Measurements from ENCODE around the gene UROC1.

The UROC1 gene

GRCh38 chr3:126528419-126528799 is 10.8 kb upstream of the UROC1 start:
- peaks cover 30% of the 10 kb centered on the region for H3K4me1 ChIP-seq (ENCODE audit: control insufficient read depth, insufficient read depth, low read depth, low read length)
- 79% methylated on average over 5 of the region's 5 CpGs for WGBS
- no peak overlapping the region for H3K9ac ChIP-seq (ENCODE audit: low read length)
- H3K14ac ChIP-seq (ENCODE audit: low read length in 2 of 2): no peak overlapping the region
- H4K91ac ChIP-seq (ENCODE audit: low read length): no peak overlapping the region
- peak overlapping the region; percentile 26 for H2AK5ac ChIP-seq (ENCODE audit: low read length, severe bottlenecking)
- no peak overlapping the region for H3K4ac ChIP-seq (ENCODE audit: low read depth in 1 of 2, low read length in 2 of 2)
- no peak overlapping the region for H3K27ac ChIP-seq (ENCODE audit: low read length, poor library complexity, severe bottlenecking)
- no peak overlapping the region for H2BK15ac ChIP-seq (ENCODE audit: low read depth, poor library complexity, severe bottlenecking)
- H3K9me3 ChIP-seq (ENCODE audit: control insufficient read depth, low read length): no peaks in the 10 kb centered on the region
- no peak overlapping the region for H2BK12ac ChIP-seq (ENCODE audit: low read length in 2 of 2)
- H2BK120ac ChIP-seq (ENCODE audit: low read depth, low read length): no peak overlapping the region
- H4K8ac ChIP-seq (ENCODE audit: low read length): no peak overlapping the region
- no peak overlapping the region for H3K18ac ChIP-seq (ENCODE audit: low read depth in 1 of 2, low read length in 2 of 2)
- H3K23ac ChIP-seq (ENCODE audit: low read length in 2 of 2): no peak overlapping the region
- H3K36me3 ChIP-seq (ENCODE audit: control insufficient read depth in 1 of 2, insufficient read depth in 2 of 2, low read depth in 1 of 2, low read length in 2 of 2): no peaks in the 10 kb centered on the region
- H3K79me1 ChIP-seq (replicated peaks; ENCODE audit: low read length, poor library complexity, severe bottlenecking): no peaks in the 10 kb centered on the region
- H2BK5ac ChIP-seq (ENCODE audit: low read depth, low read length, poor library complexity, severe bottlenecking): no peak overlapping the region
- no peak overlapping the region for H3K4me2 ChIP-seq (ENCODE audit: low read length, poor library complexity, severe bottlenecking)
- H3K4me3 ChIP-seq (ENCODE audit: insufficient read depth in 1 of 2, low read depth in 1 of 2, low read length in 2 of 2): no peak overlapping the region
- DNase-seq: no peak
- no peak overlapping the region for H2AFZ ChIP-seq (ENCODE audit: low read depth, low read length)
- peaks cover 25 to 60% of the 10 kb centered on the region in 2 experiments for H3K27me3 ChIP-seq (ENCODE audit: control insufficient read depth in 1 of 2, insufficient read depth in 1 of 2, low read length in 2 of 2)

GRCh38 chr3:126527455-126528211 is 10.1 kb upstream of the UROC1 start:
- Histone ChIP-seq H4K91ac (ENCODE audit: low read length) (no peak overlapping the region), H2AFZ (ENCODE audit: low read depth, low read length) (no peak overlapping the region), H3K36me3 (ENCODE audit: control insufficient read depth in 1 of 2, insufficient read depth in 2 of 2, low read depth in 1 of 2, low read length in 2 of 2) (no peaks in the 10 kb centered on the region), H2BK5ac (ENCODE audit: low read depth, low read length, poor library complexity, severe bottlenecking) (no peak overlapping the region), H3K23ac (ENCODE audit: low read length in 2 of 2) (no peak overlapping the region), H3K79me1 (replicated peaks; ENCODE audit: low read length, poor library complexity, severe bottlenecking) (no peaks in the 10 kb centered on the region), H3K4me3 (ENCODE audit: insufficient read depth in 1 of 2, low read depth in 1 of 2, low read length in 2 of 2) (no peak overlapping the region), H3K14ac (ENCODE audit: low read length in 2 of 2) (no peak overlapping the region), H3K4me2 (ENCODE audit: low read length, poor library complexity, severe bottlenecking) (no peak overlapping the region), H2AK5ac (ENCODE audit: low read length, severe bottlenecking) (no peak overlapping the region), H3K18ac (ENCODE audit: low read depth in 1 of 2, low read length in 2 of 2) (no peak overlapping the region), H3K4me1 (ENCODE audit: control insufficient read depth, insufficient read depth, low read depth, low read length) (peaks cover 30% of the 10 kb centered on the region), H3K9me3 (ENCODE audit: control insufficient read depth, low read length) (no peaks in the 10 kb centered on the region), H3K9ac (ENCODE audit: low read length) (no peak overlapping the region), H3K27ac (ENCODE audit: low read length, poor library complexity, severe bottlenecking) (no peak overlapping the region), H2BK12ac (ENCODE audit: low read length in 2 of 2) (no peak overlapping the region), H2BK15ac (ENCODE audit: low read depth, poor library complexity, severe bottlenecking) (no peak overlapping the region), H4K8ac (ENCODE audit: low read length) (no peak overlapping the region), H3K4ac (ENCODE audit: low read depth in 1 of 2, low read length in 2 of 2) (no peak overlapping the region), H3K27me3 (ENCODE audit: control insufficient read depth in 1 of 2, insufficient read depth in 1 of 2, low read length in 2 of 2) (peaks cover 32 to 60% of the 10 kb centered on the region in 2 experiments), H2BK120ac (ENCODE audit: low read depth, low read length) (no peak overlapping the region)
- DNase-seq: no peak
- 80% methylated on average over 6 of the region's 6 CpGs for WGBS

GRCh38 chr3:126527006-126527405 is 9.4 kb upstream of the UROC1 start:
- Histone ChIP-seq H3K4ac (ENCODE audit: low read depth in 1 of 2, low read length in 2 of 2) (no peak overlapping the region), H2BK120ac (ENCODE audit: low read depth, low read length) (no peak overlapping the region), H2AFZ (ENCODE audit: low read depth, low read length) (no peak overlapping the region), H4K91ac (ENCODE audit: low read length) (no peak overlapping the region), H3K4me3 (ENCODE audit: insufficient read depth in 1 of 2, low read depth in 1 of 2, low read length in 2 of 2) (no peak overlapping the region), H2BK5ac (ENCODE audit: low read depth, low read length, poor library complexity, severe bottlenecking) (no peak overlapping the region), H3K23ac (ENCODE audit: low read length in 2 of 2) (no peak overlapping the region), H3K14ac (ENCODE audit: low read length in 2 of 2) (no peak overlapping the region), H4K8ac (ENCODE audit: low read length) (no peak overlapping the region), H3K27me3 (ENCODE audit: control insufficient read depth in 1 of 2, insufficient read depth in 1 of 2, low read length in 2 of 2) (peaks cover 35 to 56% of the 10 kb centered on the region in 2 experiments), H3K27ac (ENCODE audit: low read length, poor library complexity, severe bottlenecking) (no peak overlapping the region), H2BK15ac (ENCODE audit: low read depth, poor library complexity, severe bottlenecking) (no peak overlapping the region), H3K36me3 (ENCODE audit: control insufficient read depth in 1 of 2, insufficient read depth in 2 of 2, low read depth in 1 of 2, low read length in 2 of 2) (no peaks in the 10 kb centered on the region), H3K4me2 (ENCODE audit: low read length, poor library complexity, severe bottlenecking) (no peak overlapping the region), H3K9me3 (ENCODE audit: control insufficient read depth, low read length) (no peaks in the 10 kb centered on the region), H3K4me1 (ENCODE audit: control insufficient read depth, insufficient read depth, low read depth, low read length) (peaks cover 30% of the 10 kb centered on the region), H3K18ac (ENCODE audit: low read depth in 1 of 2, low read length in 2 of 2) (no peak overlapping the region), H3K79me1 (replicated peaks; ENCODE audit: low read length, poor library complexity, severe bottlenecking) (no peaks in the 10 kb centered on the region), H3K9ac (ENCODE audit: low read length) (no peak overlapping the region), H2BK12ac (ENCODE audit: low read length in 2 of 2) (no peak overlapping the region), H2AK5ac (ENCODE audit: low read length, severe bottlenecking) (no peak overlapping the region)
- 86% methylated on average over 7 of the region's 7 CpGs for whole genome bisulfite sequencing
- DNase-seq: no peak

GRCh38 chr3:126526668-126527005 is 9.1 kb upstream of the UROC1 start:
- no peak overlapping the region for H3K4ac ChIP-seq (ENCODE audit: low read depth in 1 of 2, low read length in 2 of 2)
- WGBS: 89% methylated on average over 7 of the region's 7 CpGs
- H3K18ac ChIP-seq (ENCODE audit: low read depth in 1 of 2, low read length in 2 of 2): no peak overlapping the region
- H3K4me3 ChIP-seq (ENCODE audit: insufficient read depth in 1 of 2, low read depth in 1 of 2, low read length in 2 of 2): no peak overlapping the region
- H3K4me2 ChIP-seq (ENCODE audit: low read length, poor library complexity, severe bottlenecking): no peak overlapping the region
- H3K27ac ChIP-seq (ENCODE audit: low read length, poor library complexity, severe bottlenecking): no peak overlapping the region
- no peak overlapping the region for H2AFZ ChIP-seq (ENCODE audit: low read depth, low read length)
- no peak overlapping the region for H2BK5ac ChIP-seq (ENCODE audit: low read depth, low read length, poor library complexity, severe bottlenecking)
- H3K9ac ChIP-seq (ENCODE audit: low read length): no peak overlapping the region
- no peaks in the 10 kb centered on the region for H3K36me3 ChIP-seq (ENCODE audit: control insufficient read depth in 1 of 2, insufficient read depth in 2 of 2, low read depth in 1 of 2, low read length in 2 of 2)
- no peaks in the 10 kb centered on the region for H3K79me1 ChIP-seq (replicated peaks; ENCODE audit: low read length, poor library complexity, severe bottlenecking)
- DNase-seq: no peak
- no peaks in the 10 kb centered on the region for H3K9me3 ChIP-seq (ENCODE audit: control insufficient read depth, low read length)
- H2AK5ac ChIP-seq (ENCODE audit: low read length, severe bottlenecking): no peak overlapping the region
- H2BK12ac ChIP-seq (ENCODE audit: low read length in 2 of 2): no peak overlapping the region
- H2BK15ac ChIP-seq (ENCODE audit: low read depth, poor library complexity, severe bottlenecking): no peak overlapping the region
- no peak overlapping the region for H3K14ac ChIP-seq (ENCODE audit: low read length in 2 of 2)
- H2BK120ac ChIP-seq (ENCODE audit: low read depth, low read length): no peak overlapping the region
- no peak overlapping the region for H4K91ac ChIP-seq (ENCODE audit: low read length)
- no peak overlapping the region for H4K8ac ChIP-seq (ENCODE audit: low read length)
- peaks cover 30% of the 10 kb centered on the region for H3K4me1 ChIP-seq (ENCODE audit: control insufficient read depth, insufficient read depth, low read depth, low read length)
- no peak overlapping the region for H3K23ac ChIP-seq (ENCODE audit: low read length in 2 of 2)
- H3K27me3 ChIP-seq (ENCODE audit: control insufficient read depth in 1 of 2, insufficient read depth in 1 of 2, low read length in 2 of 2): peaks cover 37 to 53% of the 10 kb centered on the region in 2 experiments
